Spleen (tissue), 11 donors: ENCODE measurements around the gene B3GNT9. TPM values are rescaled to one million over a fixed set of nuclear protein-coding genes. Genes with fewer than 3 reads are reported as not detected.

Experiments used
- DNase-seq: peaks from one replicate; pipeline ENCODE4 v3.0.0-alpha.2; 2020
- H3K27ac ChIP-seq, 8 donors: fragments of 200-600 bp; sonication (generic) in 7 of 8; 1 replicate in 4 of 8; 2 replicates in 4 of 8; pipeline versions ENCODE4 v1.5.0 to v1.8.0; 2016 to 2021; ENCODE audit warnings: inconsistent platforms in 4 of 8, mild to moderate bottlenecking in 4 of 8, moderate library complexity in 1 of 8
- H3K27me3 ChIP-seq, 7 donors: fragments of 200-600 bp; sonication (generic) in 6 of 7; replicated peaks in 1 of 7; 1 replicate in 4 of 7; 2 replicates in 3 of 7; pipeline versions ENCODE4 v1.5.0 to v1.8.0; 2016 to 2021; ENCODE audit warnings: inconsistent platforms in 3 of 7, mild to moderate bottlenecking in 1 of 7
- H3K36me3 ChIP-seq, 6 donors: fragments of 200-600 bp; sonication (generic) in 5 of 6; 1 replicate in 4 of 6; 2 replicates in 2 of 6; pipeline versions ENCODE4 v1.5.0 to v1.8.0; 2016 to 2021; ENCODE audit warnings: inconsistent platforms in 2 of 6
- H3K4me1 ChIP-seq, 6 donors: fragments of 200-600 bp; sonication (generic) in 5 of 6; 1 replicate in 3 of 6; 2 replicates in 3 of 6; pipeline versions ENCODE4 v1.5.0 to v1.8.0; 2016 to 2021; ENCODE audit warnings: inconsistent platforms in 3 of 6
- H3K4me3 ChIP-seq, 8 donors: fragments of 200-600 bp; sonication (generic) in 7 of 8; 1 replicate in 4 of 8; 2 replicates in 4 of 8; pipeline versions ENCODE4 v1.5.0 to v1.8.0; 2016 to 2021; ENCODE audit warnings: inconsistent platforms in 4 of 8, mild to moderate bottlenecking in 4 of 8, moderate library complexity in 2 of 8
- H3K9me3 ChIP-seq, 8 donors: fragments of 200-600 bp; sonication (generic) in 7 of 8; 1 replicate in 4 of 8; 2 replicates in 4 of 8; pipeline versions ENCODE4 v1.5.0 to v1.8.0; 2016 to 2021; ENCODE audit warnings: inconsistent platforms in 4 of 8
- POLR2A ChIP-seq, 3 donors: fragments of 450-650 bp; IDR thresholded peaks; one replicate each; pipeline ENCODE4 v1.5.1; 2017; ENCODE audit warnings: antibody characterized with exemption in 3 of 3, mild to moderate bottlenecking in 1 of 3
- POLR2AphosphoS5 ChIP-seq, 3 donors: sonication (generic); formaldehyde crosslinking; IDR thresholded peaks; one replicate each; pipeline ENCODE4 v1.5.1; 2017; ENCODE audit warnings: antibody characterized with exemption in 3 of 3
- WGBS, 5 donors: extraction: QIAGEN DNeasy Blood & Tissue Kit in 3 of 5; methylation state at CpG; one replicate each; pipeline versions ENCODE4 v1.1.5 to v1.1.7; 2013 to 2018; 5-methylcytosine and 5-hydroxymethylcytosine counted together
- intact Hi-C: fragments of 100-400 bp; cut with DNase I; formaldehyde crosslinking; loops from one replicate; pipeline ENCODE4 v1.15.0; 2023; ENCODE audit warnings: low total_unique reads
- polyA plus RNA-seq, 3 donors: library from polyadenylated mRNA; stranded (reverse); fragments of 200-250 nt; gene quantifications; one replicate each; pipeline ENCODE4 v1.2.1, GENCODE V29; 2013
- total RNA-seq, 7 donors: library from RNA; depleted of rRNA in 3 of 7; stranded (reverse); fragments of >200 nt in 3 of 7; fragmentation: NEBNext Ultra II Directional in 4 of 7; extraction: Animal tissue kit (Norgen Biotek cat#: 25700) in 4 of 7; gene quantifications; one replicate each; pipeline versions ENCODE4 v1.1.0 to v1.2.1, GENCODE V29; 2016 to 2021
- TF ChIP-seq, protein P1 (sequence below), 11 experiments: fragments of 200-600 bp in 7 of 11; fragments of 450-650 bp in 4 of 11; sonication (generic) in 4 of 11; IDR thresholded peaks in 8 of 11; conservative IDR thresholded peaks in 3 of 11; 1 replicate in 7 of 11; 2 replicates in 4 of 11; pipeline versions ENCODE4 v1.4.0 to v1.8.0; 2016 to 2021; ENCODE audit warnings: antibody characterized with exemption in 11 of 11, inconsistent platforms in 4 of 11, mild to moderate bottlenecking in 1 of 11
- donor health status: healthy with polysubstance abuse.
- donor health status: DM: no; HTN: no; CAD: no; lungs with moderate emphysema.
- donor health status: DM: no; HTN: no; CAD: no.
- donor health status: Bipolar disorder and iron deficiency.
- donor health status: healthy.
- donor health status: DM: no; HTN: no; CAD: no.
- donor health status: DM: yes; HTN: yes; CAD: no.

The B3GNT9 gene
- total and polyA plus RNA-seq, 10 donors, result 2.0 to 15.3 (median 7.6) TPM

DNA sequence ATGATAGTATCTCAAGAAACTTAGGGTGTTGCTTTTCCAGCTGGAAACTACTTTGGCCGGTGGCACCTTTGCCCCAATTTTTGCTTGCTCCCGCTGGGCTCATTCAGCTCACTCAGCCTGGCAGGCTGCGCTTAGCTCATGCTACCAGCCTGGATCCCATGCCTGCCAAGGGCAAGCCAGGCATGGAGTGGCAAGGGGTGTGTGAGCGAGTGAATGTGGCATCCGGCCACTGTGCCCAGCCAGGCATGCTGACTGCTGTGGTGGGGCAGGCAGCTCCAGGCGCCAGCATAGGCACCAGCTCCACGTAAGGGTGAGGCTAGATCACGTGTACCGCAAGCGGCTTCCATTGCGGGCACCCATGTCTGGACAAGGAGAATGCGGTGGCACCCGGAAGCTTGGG is 9.4 kb downstream of the B3GNT9 start:
- Histone ChIP-seq H3K9me3 (no peaks in the 10 kb centered on the region), H3K27ac (no peak overlapping the region), H3K4me1 (no peaks in the 10 kb centered on the region), H3K36me3 (peaks cover 0 to 100% (median 94%) of the 10 kb centered on the region in 6 donors), H3K27me3 (no peaks in the 10 kb centered on the region), H3K4me3 (no peak overlapping the region)
- 97 to 100% (median 99%) methylated on average over 1 to 13 of the region's 13 CpGs for WGBS, 5 donors
- intact Hi-C loops, result no loop called here
- DNase-seq, result peak; percentile 53
- TF ChIP-seq, protein P1, sequence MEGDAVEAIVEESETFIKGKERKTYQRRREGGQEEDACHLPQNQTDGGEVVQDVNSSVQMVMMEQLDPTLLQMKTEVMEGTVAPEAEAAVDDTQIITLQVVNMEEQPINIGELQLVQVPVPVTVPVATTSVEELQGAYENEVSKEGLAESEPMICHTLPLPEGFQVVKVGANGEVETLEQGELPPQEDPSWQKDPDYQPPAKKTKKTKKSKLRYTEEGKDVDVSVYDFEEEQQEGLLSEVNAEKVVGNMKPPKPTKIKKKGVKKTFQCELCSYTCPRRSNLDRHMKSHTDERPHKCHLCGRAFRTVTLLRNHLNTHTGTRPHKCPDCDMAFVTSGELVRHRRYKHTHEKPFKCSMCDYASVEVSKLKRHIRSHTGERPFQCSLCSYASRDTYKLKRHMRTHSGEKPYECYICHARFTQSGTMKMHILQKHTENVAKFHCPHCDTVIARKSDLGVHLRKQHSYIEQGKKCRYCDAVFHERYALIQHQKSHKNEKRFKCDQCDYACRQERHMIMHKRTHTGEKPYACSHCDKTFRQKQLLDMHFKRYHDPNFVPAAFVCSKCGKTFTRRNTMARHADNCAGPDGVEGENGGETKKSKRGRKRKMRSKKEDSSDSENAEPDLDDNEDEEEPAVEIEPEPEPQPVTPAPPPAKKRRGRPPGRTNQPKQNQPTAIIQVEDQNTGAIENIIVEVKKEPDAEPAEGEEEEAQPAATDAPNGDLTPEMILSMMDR (IDR thresholded peaks at IDR 0.05 in 8 of 11, conservative IDR thresholded peaks at IDR 0.05 in 3 of 11), result no peak
- peak in 1 of 3 donors; percentile 46 for TF ChIP-seq POLR2AphosphoS5 (IDR thresholded peaks at IDR 0.05)

GRCh38 chr16:67137605-67138004 is 13.2 kb downstream of the B3GNT9 start:
- Histone ChIP-seq H3K4me3 (no peak overlapping the region), H3K9me3 (no peaks in the 10 kb centered on the region), H3K27ac (no peak overlapping the region), H3K36me3 (peaks cover 0 to 100% (median 90%) of the 10 kb centered on the region in 6 donors), H3K27me3 (no peaks in the 10 kb centered on the region), H3K4me1 (no peaks in the 10 kb centered on the region)
- no peak for DNase-seq
- intact Hi-C loops, result no loop called here
- TF ChIP-seq POLR2AphosphoS5 (IDR thresholded peaks at IDR 0.05) (no peak), POLR2A (IDR thresholded peaks at IDR 0.05) (no peak)
- TF ChIP-seq, protein P1 (IDR thresholded peaks at IDR 0.05 in 8 of 11, conservative IDR thresholded peaks at IDR 0.05 in 3 of 11), result no peak
- 43 to 64% (median 60%) methylated on average over 3 of the region's 3 CpGs for WGBS, 5 donors

DNA sequence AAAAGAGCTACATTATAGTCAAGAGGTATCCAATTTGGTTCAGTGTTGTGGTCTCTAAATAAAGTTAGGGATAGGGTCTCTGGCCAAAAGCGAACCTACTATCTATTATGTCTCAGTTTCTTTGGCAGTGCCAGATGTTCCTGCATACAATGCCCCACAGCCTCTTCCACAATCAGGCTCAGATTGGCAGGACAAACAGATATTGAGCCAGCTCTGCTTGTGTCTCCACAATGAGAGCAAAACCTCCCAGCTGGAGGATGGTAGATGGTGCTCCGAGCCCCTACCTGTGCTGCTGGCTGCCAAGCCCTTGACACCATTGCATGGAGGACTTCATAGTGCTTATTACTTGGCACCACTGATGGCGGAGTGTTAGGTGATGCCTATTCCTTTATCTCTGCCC is 21.4 kb downstream of the B3GNT9 start:
- DNase-seq, result peak; percentile 18
- no peaks in the 10 kb centered on the region for H3K9me3 ChIP-seq
- H3K4me1 ChIP-seq, result no peaks in the 10 kb centered on the region
- H3K27ac ChIP-seq, result no peak overlapping the region
- 95 to 99% (median 98%) methylated on average over 3 of the region's 3 CpGs for WGBS, 5 donors
- H3K27me3 ChIP-seq, result no peaks in the 10 kb centered on the region
- TF ChIP-seq, protein P1 (IDR thresholded peaks at IDR 0.05 in 8 of 11, conservative IDR thresholded peaks at IDR 0.05 in 3 of 11), result no peak
- TF ChIP-seq POLR2AphosphoS5 (IDR thresholded peaks at IDR 0.05), result no peak
- intact Hi-C loops, result no loop called here
- no peak overlapping the region for H3K4me3 ChIP-seq
- H3K36me3 ChIP-seq, result peaks cover 0 to 100% (median 50%) of the 10 kb centered on the region in 6 donors

GRCh38 chr16:67128887-67129286 is 21.9 kb downstream of the B3GNT9 start:
- no peak overlapping the region for H3K4me3 ChIP-seq
- TF ChIP-seq POLR2A (IDR thresholded peaks at IDR 0.05) (no peak), POLR2AphosphoS5 (IDR thresholded peaks at IDR 0.05) (no peak)
- TF ChIP-seq, protein P1 (IDR thresholded peaks at IDR 0.05 in 8 of 11, conservative IDR thresholded peaks at IDR 0.05 in 3 of 11), result no peak
- WGBS, 5 donors, result 85 to 97% (median 94%) methylated on average over 3 of the region's 3 CpGs
- intact Hi-C loops, result no loop called here
- H3K4me1 ChIP-seq, result no peaks in the 10 kb centered on the region
- no peaks in the 10 kb centered on the region for H3K27me3 ChIP-seq
- H3K27ac ChIP-seq, result no peak overlapping the region
- no peaks in the 10 kb centered on the region for H3K9me3 ChIP-seq
- H3K36me3 ChIP-seq, result peaks cover 0 to 100% (median 47%) of the 10 kb centered on the region in 6 donors
- DNase-seq, result peak; percentile 49
